ENCODE data around the gene ZBTB2. TPM values are rescaled to one million over a fixed set of nuclear protein-coding genes. Genes with fewer than 3 reads are reported as not detected.

ZBTB2 gene
- total RNA-seq, 1 experiment from 2014 or later: 14.3 TPM

DNA sequence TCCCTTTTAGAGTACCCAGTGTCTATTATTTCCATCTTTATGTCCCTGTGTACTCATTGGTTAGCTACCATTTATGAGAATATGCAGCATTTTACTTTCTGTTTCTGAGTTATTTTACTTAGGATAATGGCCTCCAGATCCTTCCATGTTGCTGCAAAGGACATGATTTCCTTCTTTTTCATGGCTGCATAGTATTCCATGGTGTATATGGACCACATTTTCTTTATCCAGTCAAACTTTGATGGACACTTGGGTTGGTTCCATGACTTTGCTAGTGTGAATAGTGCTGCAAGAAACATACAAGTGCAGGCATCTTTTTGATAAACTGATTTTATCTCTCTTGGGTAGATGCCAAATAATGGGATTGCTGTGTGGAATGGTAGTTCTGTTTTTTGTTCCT lies 55.4 kb downstream of the ZBTB2 start (continued):
- no peak for TF ChIP-seq SOX15 (CRISPR knock-in tag; IDR thresholded peaks at IDR 0.05)
- no peak for TF ChIP-seq NFYB (CRISPR knock-in tag; conservative IDR thresholded peaks at IDR 0.05; ENCODE audit: low read depth)
- TF ChIP-seq TEAD1 (CRISPR knock-in tag; IDR thresholded peaks at IDR 0.05): no peak
- no peak for TF ChIP-seq ZSCAN18 (CRISPR knock-in tag; IDR thresholded peaks at IDR 0.05)
- TF ChIP-seq ETV6 (CRISPR knock-in tag; IDR thresholded peaks at IDR 0.05): no peak
- TF ChIP-seq ZNF416 (CRISPR knock-in tag; IDR thresholded peaks at IDR 0.05): no peak
- TF ChIP-seq OVOL2 (CRISPR knock-in tag; IDR thresholded peaks at IDR 0.05; ENCODE audit: borderline replicate concordance): no peak
- no peak for TF ChIP-seq TCF7 (CRISPR knock-in tag; IDR thresholded peaks at IDR 0.05; ENCODE audit: low read depth)

DNA sequence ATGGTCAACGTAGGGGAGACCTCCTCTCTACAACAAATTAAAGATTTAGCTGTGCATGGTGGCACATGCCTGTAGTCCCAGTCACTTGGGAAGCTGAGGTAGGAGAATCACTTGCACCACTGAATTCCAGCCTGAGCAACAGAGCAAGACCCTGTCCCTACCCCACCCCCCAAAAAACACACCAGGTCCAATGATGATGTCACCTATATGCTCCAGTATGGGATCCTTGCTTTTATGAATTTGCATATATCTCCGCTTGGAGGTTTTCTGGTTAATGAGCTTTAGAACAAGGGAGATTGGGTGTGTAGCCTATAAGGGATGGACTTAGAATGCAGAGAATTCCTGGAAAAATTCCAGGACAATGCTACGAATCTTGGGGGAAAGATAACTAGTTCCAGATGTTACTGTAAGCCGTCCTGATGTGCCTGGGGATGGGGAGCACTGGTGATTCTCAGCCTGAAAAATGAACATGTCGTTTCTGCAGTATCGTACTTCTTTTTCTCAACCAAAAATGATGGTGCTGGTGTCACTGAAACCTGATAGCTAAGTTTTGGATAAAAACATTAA lies 61.1 kb downstream of the ZBTB2 start:
- Mint-ChIP-seq H3K27ac (no peak overlapping the region), H3K9me3 (no peaks in the 10 kb centered on the region), H3K4me3 (no peak overlapping the region), H3K4me1 (peaks cover 11% of the 10 kb centered on the region), H3K36me3 (peaks cover 4% of the 10 kb centered on the region; the same call in 1 of the 2 replicates), H3K27me3 (ENCODE audit: low read depth) (peaks cover 6% of the 10 kb centered on the region; the same call in 1 of the 2 replicates)
- TF ChIP-seq CBFB (CRISPR knock-in tag; IDR thresholded peaks at IDR 0.05; ENCODE audit: low read depth): no peak
- TF ChIP-seq KAT7 (CRISPR knock-in tag; IDR thresholded peaks at IDR 0.05; ENCODE audit: borderline replicate concordance): no peak
- TF ChIP-seq NFE2L1 (CRISPR knock-in tag; IDR thresholded peaks at IDR 0.05): no peak
- TF ChIP-seq PRDM15 (CRISPR knock-in tag; IDR thresholded peaks at IDR 0.05): no peak
- no peak for TF ChIP-seq ZNF423 (CRISPR knock-in tag; IDR thresholded peaks at IDR 0.05)
- TF ChIP-seq, protein P1, sequence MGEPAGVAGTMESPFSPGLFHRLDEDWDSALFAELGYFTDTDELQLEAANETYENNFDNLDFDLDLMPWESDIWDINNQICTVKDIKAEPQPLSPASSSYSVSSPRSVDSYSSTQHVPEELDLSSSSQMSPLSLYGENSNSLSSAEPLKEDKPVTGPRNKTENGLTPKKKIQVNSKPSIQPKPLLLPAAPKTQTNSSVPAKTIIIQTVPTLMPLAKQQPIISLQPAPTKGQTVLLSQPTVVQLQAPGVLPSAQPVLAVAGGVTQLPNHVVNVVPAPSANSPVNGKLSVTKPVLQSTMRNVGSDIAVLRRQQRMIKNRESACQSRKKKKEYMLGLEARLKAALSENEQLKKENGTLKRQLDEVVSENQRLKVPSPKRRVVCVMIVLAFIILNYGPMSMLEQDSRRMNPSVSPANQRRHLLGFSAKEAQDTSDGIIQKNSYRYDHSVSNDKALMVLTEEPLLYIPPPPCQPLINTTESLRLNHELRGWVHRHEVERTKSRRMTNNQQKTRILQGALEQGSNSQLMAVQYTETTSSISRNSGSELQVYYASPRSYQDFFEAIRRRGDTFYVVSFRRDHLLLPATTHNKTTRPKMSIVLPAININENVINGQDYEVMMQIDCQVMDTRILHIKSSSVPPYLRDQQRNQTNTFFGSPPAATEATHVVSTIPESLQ (CRISPR knock-in tag; IDR thresholded peaks at IDR 0.05): no peak
- TF ChIP-seq ZSCAN18 (CRISPR knock-in tag; IDR thresholded peaks at IDR 0.05): no peak
- TF ChIP-seq, protein P2, sequence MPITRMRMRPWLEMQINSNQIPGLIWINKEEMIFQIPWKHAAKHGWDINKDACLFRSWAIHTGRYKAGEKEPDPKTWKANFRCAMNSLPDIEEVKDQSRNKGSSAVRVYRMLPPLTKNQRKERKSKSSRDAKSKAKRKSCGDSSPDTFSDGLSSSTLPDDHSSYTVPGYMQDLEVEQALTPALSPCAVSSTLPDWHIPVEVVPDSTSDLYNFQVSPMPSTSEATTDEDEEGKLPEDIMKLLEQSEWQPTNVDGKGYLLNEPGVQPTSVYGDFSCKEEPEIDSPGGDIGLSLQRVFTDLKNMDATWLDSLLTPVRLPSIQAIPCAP (CRISPR knock-in tag; IDR thresholded peaks at IDR 0.05): no peak
- no peak for TF ChIP-seq JAZF1 (CRISPR knock-in tag; IDR thresholded peaks at IDR 0.05)
- TF ChIP-seq MYBL2 (CRISPR knock-in tag; IDR thresholded peaks at IDR 0.05): no peak
- TF ChIP-seq PRRX2 (CRISPR knock-in tag; IDR thresholded peaks at IDR 0.05): no peak
- TF ChIP-seq, protein P3, sequence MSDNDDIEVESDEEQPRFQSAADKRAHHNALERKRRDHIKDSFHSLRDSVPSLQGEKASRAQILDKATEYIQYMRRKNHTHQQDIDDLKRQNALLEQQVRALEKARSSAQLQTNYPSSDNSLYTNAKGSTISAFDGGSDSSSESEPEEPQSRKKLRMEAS (CRISPR knock-in tag; IDR thresholded peaks at IDR 0.05): no peak
- no peak for TF ChIP-seq ZBTB21 (CRISPR knock-in tag; IDR thresholded peaks at IDR 0.05; ENCODE audit: borderline replicate concordance)
- TF ChIP-seq SOX15 (CRISPR knock-in tag; IDR thresholded peaks at IDR 0.05): no peak
- TF ChIP-seq, protein P4, sequence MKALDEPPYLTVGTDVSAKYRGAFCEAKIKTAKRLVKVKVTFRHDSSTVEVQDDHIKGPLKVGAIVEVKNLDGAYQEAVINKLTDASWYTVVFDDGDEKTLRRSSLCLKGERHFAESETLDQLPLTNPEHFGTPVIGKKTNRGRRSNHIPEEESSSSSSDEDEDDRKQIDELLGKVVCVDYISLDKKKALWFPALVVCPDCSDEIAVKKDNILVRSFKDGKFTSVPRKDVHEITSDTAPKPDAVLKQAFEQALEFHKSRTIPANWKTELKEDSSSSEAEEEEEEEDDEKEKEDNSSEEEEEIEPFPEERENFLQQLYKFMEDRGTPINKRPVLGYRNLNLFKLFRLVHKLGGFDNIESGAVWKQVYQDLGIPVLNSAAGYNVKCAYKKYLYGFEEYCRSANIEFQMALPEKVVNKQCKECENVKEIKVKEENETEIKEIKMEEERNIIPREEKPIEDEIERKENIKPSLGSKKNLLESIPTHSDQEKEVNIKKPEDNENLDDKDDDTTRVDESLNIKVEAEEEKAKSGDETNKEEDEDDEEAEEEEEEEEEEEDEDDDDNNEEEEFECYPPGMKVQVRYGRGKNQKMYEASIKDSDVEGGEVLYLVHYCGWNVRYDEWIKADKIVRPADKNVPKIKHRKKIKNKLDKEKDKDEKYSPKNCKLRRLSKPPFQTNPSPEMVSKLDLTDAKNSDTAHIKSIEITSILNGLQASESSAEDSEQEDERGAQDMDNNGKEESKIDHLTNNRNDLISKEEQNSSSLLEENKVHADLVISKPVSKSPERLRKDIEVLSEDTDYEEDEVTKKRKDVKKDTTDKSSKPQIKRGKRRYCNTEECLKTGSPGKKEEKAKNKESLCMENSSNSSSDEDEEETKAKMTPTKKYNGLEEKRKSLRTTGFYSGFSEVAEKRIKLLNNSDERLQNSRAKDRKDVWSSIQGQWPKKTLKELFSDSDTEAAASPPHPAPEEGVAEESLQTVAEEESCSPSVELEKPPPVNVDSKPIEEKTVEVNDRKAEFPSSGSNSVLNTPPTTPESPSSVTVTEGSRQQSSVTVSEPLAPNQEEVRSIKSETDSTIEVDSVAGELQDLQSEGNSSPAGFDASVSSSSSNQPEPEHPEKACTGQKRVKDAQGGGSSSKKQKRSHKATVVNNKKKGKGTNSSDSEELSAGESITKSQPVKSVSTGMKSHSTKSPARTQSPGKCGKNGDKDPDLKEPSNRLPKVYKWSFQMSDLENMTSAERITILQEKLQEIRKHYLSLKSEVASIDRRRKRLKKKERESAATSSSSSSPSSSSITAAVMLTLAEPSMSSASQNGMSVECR (CRISPR knock-in tag; IDR thresholded peaks at IDR 0.05; ENCODE audit: borderline replicate concordance): no peak
- TF ChIP-seq RELA (CRISPR knock-in tag; IDR thresholded peaks at IDR 0.05; ENCODE audit: borderline replicate concordance): no peak
- TF ChIP-seq ZNF121 (CRISPR knock-in tag; IDR thresholded peaks at IDR 0.05): no peak
- DNase-seq (ENCODE audit: low spot score) (no peak), ATAC-seq (no peak)
- POLR2A ChIA-PET: no interaction called here
- CTCF ChIA-PET: interaction anchor here (1.1 to 1.2 kb wide), 2 partner anchors 241 to 316 kb away, joined by 4 to 7 read pairs; no protein-coding TSS in a partner anchor
